ENCODE data around the gene TMEFF2. TPM values are rescaled to one million over a fixed set of nuclear protein-coding genes. Genes with fewer than 3 reads are reported as not detected.

TMEFF2 gene
- total RNA-seq, 2 experiments from 2014 or later = not detected

DNA sequence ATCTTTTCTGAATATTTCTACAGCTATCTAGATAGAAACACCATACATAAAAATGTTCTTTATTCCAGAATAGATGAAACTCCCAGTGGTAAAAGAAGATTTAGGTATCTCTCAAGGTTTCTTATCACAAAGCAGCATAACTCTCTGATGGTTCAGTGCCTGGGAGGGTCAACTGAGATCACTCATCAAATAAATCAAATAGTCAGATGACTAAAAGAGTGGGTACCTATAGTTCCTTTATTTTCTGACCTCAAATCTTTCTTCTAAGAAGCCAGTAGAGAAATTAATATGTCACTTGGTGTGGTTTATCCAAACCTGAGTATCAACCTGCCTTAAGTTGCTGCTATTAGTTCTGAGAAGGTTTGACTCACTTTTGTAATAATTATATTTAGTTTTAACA is 120.9 kb downstream of the TMEFF2 start:
- no peak for TF ChIP-seq EZH2phosphoT487 (IDR thresholded peaks at IDR 0.05; ENCODE audit: borderline replicate concordance, low read depth, low read length)
- TF ChIP-seq, protein P1, sequence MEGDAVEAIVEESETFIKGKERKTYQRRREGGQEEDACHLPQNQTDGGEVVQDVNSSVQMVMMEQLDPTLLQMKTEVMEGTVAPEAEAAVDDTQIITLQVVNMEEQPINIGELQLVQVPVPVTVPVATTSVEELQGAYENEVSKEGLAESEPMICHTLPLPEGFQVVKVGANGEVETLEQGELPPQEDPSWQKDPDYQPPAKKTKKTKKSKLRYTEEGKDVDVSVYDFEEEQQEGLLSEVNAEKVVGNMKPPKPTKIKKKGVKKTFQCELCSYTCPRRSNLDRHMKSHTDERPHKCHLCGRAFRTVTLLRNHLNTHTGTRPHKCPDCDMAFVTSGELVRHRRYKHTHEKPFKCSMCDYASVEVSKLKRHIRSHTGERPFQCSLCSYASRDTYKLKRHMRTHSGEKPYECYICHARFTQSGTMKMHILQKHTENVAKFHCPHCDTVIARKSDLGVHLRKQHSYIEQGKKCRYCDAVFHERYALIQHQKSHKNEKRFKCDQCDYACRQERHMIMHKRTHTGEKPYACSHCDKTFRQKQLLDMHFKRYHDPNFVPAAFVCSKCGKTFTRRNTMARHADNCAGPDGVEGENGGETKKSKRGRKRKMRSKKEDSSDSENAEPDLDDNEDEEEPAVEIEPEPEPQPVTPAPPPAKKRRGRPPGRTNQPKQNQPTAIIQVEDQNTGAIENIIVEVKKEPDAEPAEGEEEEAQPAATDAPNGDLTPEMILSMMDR (conservative IDR thresholded peaks at IDR 0.05; ENCODE audit: low read length) = no peak
- intact Hi-C loops (cut with micrococcal nuclease; ENCODE audit: unreplicated experiment) = no loop called here
- Histone ChIP-seq H3K27ac (ENCODE audit: low read depth, low read length, poor library complexity, severe bottlenecking) (no peak overlapping the region), H4K20me1 (ENCODE audit: insufficient read depth, low read length) (no peaks in the 10 kb centered on the region), H3K4me2 (ENCODE audit: low read length) (no peak overlapping the region), H2AFZ (ENCODE audit: low read length) (no peak overlapping the region), H3K36me3 (ENCODE audit: insufficient read depth, low read length) (no peaks in the 10 kb centered on the region), H3K9me3 (ENCODE audit: low read length) (no peaks in the 10 kb centered on the region), H3K4me3 (ENCODE audit: low read depth, low read length, poor library complexity, severe bottlenecking) (no peak overlapping the region), H3K4me1 (ENCODE audit: insufficient read depth, low read length, poor library complexity, severe bottlenecking) (no peaks in the 10 kb centered on the region), H3K79me2 (ENCODE audit: insufficient read depth, low read depth, low read length) (no peaks in the 10 kb centered on the region), H3K9me2 (ENCODE audit: insufficient read depth, low read length) (no peaks in the 10 kb centered on the region)
- ChIA-PET CTCF (ENCODE audit: unreplicated experiment) (no interaction called here), POLR2A (no interaction called here)
- DNase-seq (ENCODE audit: low spot score) = no peak
- no TSS peak for BruUV-seq (replicated peaks)

DNA sequence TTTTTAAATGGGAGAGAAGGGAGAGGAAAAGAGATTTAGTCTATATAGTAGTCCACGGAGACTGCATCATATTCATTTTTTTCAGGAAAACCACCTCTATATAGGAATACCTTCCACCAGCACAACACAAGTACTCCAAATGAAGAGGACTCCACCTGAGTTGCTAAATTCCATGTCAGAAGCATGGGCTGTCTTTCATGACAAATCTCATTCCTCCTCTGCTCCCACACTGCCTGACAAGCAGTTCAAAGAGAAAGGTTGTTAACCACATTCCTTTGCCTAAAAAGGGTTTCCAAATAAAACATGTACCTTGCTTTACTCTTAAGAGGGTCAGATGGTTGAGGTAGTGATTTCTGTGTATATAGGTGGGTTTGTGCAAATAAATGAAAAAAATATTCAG is 122.0 kb downstream of the TMEFF2 start:
- POLR2A ChIA-PET = no interaction called here
- BruUV-seq (replicated peaks) = no TSS peak
- Histone ChIP-seq H3K27ac (ENCODE audit: low read depth, low read length, poor library complexity, severe bottlenecking) (no peak overlapping the region), H3K9me2 (ENCODE audit: insufficient read depth, low read length) (no peaks in the 10 kb centered on the region), H3K4me3 (ENCODE audit: low read depth, low read length, poor library complexity, severe bottlenecking) (no peak overlapping the region), H4K20me1 (ENCODE audit: insufficient read depth, low read length) (no peaks in the 10 kb centered on the region), H3K36me3 (ENCODE audit: insufficient read depth, low read length) (no peaks in the 10 kb centered on the region), H3K9me3 (ENCODE audit: low read length) (no peaks in the 10 kb centered on the region), H2AFZ (ENCODE audit: low read length) (no peak overlapping the region), H3K79me2 (ENCODE audit: insufficient read depth, low read depth, low read length) (no peaks in the 10 kb centered on the region), H3K4me2 (ENCODE audit: low read length) (no peak overlapping the region), H3K4me1 (ENCODE audit: insufficient read depth, low read length, poor library complexity, severe bottlenecking) (no peaks in the 10 kb centered on the region)
- intact Hi-C loops (cut with micrococcal nuclease; ENCODE audit: unreplicated experiment) = no loop called here
- TF ChIP-seq, protein P1 (conservative IDR thresholded peaks at IDR 0.05; ENCODE audit: low read length) = no peak
- no peak for TF ChIP-seq EZH2phosphoT487 (IDR thresholded peaks at IDR 0.05; ENCODE audit: borderline replicate concordance, low read depth, low read length)
- CTCF ChIA-PET (ENCODE audit: unreplicated experiment) = no interaction called here
- no peak for DNase-seq (ENCODE audit: low spot score)

GRCh38 chr2:192072261-192072660 is 122.5 kb downstream of the TMEFF2 start:
- no peak overlapping the region for H2AFZ ChIP-seq (ENCODE audit: low read length)

More at GRCh38 chr2:192072261-192072660, 122.5 kb downstream of the TMEFF2 start:
- CTCF ChIA-PET (ENCODE audit: unreplicated experiment) = no interaction called here
- Histone ChIP-seq H3K27ac (ENCODE audit: low read depth, low read length, poor library complexity, severe bottlenecking) (no peak overlapping the region), H3K4me2 (ENCODE audit: low read length) (no peak overlapping the region), H3K4me1 (ENCODE audit: insufficient read depth, low read length, poor library complexity, severe bottlenecking) (no peaks in the 10 kb centered on the region), H3K9me3 (ENCODE audit: low read length) (no peaks in the 10 kb centered on the region), H3K79me2 (ENCODE audit: insufficient read depth, low read depth, low read length) (no peaks in the 10 kb centered on the region), H3K4me3 (ENCODE audit: low read depth, low read length, poor library complexity, severe bottlenecking) (no peak overlapping the region), H3K9me2 (ENCODE audit: insufficient read depth, low read length) (no peaks in the 10 kb centered on the region), H4K20me1 (ENCODE audit: insufficient read depth, low read length) (no peaks in the 10 kb centered on the region), H3K36me3 (ENCODE audit: insufficient read depth, low read length) (no peaks in the 10 kb centered on the region)
- DNase-seq (ENCODE audit: low spot score) = no peak
- intact Hi-C loops (cut with micrococcal nuclease; ENCODE audit: unreplicated experiment) = no loop called here
- no TSS peak for BruUV-seq (replicated peaks)
- POLR2A ChIA-PET = interaction anchor here (0.6 kb wide), 1 partner anchor 561 kb away, joined by 4 read pairs; no protein-coding TSS in a partner anchor
- no peak for TF ChIP-seq EZH2phosphoT487 (IDR thresholded peaks at IDR 0.05; ENCODE audit: borderline replicate concordance, low read depth, low read length)
- TF ChIP-seq, protein P1 (conservative IDR thresholded peaks at IDR 0.05; ENCODE audit: low read length) = no peak
